HG03457 (cell line): ENCODE measurements around the gene ALPK3.

Experiments used
- ATAC-seq: cut with Tn5 transposase; IDR thresholded peaks from one replicate; pipeline ENCODE4 v1.9.1; 2021; ENCODE audit warnings: moderate number of reproducible peaks; ENCODE audit not compliant: unreplicated experiment

ALPK3 gene

DNA sequence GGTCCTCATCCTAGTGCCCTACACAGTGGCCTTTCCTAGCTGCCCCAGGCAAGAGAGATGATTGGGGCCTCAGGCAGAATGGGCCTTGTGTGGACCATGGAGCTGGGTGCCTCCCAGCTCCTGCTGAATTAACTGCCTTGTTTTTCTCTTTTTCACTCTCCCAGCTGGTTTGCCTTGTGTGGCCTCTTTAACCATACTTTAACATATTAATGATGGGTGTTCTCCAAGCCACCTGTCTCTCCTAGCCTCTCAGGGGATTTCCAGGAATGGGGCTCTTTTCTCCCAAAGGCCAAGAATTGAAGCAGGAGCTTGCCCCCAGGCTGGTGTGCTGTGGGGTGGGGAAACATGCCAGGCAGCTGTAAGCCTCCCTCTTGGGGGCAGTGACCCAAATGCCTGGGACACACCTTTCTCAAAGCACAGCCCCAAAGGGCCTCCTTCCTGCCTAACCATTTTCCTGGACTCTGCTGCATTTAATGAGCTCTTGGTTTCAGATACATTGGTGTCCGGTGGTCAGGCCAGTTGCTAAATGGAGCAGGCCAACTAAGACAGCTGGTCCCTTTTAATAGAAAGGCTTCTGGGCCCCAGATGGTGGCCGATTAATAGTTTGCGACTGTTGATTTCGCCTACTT, 5.6 kb downstream of the ALPK3 start:
- ATAC-seq: no peak

DNA sequence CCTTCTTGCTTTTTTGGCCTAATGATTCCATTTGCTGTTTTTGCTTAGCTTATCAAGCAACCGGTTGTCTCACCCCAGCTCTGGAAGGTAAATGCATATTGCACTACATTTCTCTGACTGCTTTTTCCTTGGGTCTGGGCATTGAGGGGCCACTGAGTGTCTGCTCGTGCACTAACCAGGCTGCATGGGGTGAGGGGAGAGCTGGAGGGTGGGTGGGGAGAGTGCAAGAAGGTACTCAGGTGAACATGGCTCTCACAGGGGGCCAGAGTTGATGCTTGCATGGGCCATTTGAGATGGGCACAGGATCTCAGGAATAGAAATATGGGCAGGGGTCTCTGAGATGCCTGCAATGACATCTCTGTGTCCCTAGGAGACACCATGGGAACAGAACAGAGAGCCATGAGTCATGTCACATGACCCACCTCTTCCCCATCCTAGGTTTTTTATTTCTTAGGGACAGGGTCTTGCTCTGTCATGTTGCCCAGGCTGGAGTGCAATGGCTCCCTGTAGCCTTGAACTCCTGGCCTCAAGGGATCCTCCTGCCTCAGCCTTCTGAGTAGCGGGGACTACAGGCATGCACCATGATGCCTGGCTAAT, 6.2 kb downstream of the ALPK3 start:
- ATAC-seq: no peak

DNA sequence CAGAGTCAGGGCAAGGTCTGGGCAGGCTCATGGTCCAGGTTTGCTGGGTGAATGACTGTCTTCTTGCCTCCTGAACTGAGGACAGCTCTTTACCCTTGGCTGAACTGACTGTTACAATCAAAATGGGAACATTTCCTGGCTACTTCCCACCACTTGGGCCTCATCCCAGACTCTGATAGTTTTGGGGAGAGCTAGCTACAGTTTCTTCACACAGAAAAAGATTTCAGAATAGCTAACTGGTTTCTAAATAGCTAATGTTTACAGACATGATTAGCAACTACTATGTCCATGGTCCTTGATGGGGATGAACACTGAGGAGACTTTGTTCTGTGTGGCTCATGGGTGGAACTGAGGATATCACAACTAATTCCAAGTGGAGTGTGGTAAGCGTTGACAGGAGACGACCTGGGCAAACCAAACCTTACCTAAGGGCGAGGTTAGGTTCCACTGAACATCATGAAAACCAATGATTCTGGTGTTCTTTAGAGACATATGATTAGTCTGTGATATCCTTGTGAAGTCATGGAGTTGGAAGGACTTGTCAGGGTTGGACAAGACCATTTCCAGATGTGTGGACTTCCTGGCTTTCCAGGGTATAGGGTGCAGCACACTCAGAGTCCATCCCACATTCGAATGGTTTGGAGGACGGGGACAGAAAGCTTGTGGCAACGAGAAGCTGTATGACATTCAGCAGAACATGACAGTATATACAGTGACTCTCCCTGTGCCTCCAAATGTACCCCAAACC, 7.3 kb downstream of the ALPK3 start:
- no peak for ATAC-seq

DNA sequence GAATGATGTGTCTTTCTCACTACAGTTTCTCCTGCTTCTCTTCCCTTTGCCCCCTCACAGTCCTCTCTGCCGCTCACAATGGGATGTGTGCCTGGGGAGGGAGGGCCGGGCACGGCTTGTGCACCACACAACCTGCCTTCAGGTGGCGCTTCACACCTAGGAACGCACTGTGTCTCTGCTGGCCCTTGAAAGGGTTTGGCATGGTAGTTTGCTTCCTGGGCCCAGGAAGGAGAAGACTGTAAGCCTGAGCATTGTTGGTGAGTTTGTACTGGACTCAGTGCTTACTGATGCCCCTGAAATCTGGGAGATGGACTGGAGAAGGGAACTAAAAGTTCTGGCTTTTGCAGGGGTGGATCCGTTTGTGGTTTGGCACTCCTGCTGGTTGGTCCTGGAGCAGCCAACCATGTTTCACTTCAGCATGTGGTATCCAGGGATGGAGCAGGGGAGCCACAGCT, 9.2 kb downstream of the ALPK3 start:
- ATAC-seq: no peak

DNA sequence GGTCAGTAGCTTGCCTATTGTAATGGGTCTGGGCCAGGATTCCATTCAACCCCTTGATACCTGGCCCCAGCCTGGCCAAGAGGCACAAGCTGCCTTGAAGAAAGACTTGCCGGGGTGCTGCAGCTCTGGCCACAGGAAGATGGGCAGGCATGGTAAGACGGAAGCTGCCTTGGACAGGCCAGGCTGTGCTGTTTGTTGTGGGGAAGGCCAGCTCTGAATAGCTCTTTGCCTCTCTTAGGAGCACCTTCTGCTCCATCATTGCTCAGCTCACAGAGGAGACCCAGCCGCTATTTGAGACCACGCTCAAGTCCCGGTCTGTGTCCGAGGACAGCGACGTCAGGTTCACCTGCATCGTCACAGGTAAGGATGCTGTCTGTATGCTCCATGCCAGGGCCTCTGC, 10.1 kb downstream of the ALPK3 start:
- no peak for ATAC-seq

DNA sequence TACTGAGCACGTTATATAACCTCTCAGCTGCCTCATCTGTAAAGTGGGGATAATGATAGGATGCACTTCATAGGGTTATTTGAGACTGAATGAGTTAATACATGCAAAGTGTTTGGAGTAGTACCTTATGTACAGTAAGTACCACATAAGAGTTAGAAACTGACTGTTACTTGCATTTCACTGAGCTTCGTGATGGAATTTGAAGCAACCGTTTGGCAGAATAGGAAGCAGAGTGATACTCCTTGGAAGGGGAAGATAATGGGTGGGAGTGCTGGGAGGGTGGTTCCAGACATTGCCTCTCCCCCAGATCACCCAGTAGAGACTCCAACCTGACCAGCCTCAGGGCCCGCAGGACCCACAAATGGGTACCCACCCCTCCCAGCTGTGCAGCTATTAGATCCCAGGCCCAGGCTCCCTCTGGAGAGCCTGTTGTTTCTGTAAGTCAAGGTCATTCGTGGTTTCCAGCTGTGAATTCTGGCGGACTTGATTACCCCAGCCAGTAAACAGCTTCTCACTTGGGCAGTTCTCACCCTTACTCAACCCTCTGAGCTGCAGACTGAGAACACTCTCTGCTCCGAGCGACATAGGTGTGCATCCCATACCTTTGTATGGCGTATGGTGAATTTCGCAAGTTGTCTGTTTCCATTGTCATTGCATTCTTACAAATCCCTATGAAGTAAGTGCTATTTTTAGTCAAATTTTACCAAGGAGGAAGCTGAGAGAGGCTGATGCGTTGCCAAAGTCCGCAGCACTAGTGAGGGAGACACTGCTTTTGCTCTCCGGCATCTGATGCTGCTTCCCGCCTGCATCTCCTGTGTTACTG, 11.1 kb downstream of the ALPK3 start:
- ATAC-seq: no peak

DNA sequence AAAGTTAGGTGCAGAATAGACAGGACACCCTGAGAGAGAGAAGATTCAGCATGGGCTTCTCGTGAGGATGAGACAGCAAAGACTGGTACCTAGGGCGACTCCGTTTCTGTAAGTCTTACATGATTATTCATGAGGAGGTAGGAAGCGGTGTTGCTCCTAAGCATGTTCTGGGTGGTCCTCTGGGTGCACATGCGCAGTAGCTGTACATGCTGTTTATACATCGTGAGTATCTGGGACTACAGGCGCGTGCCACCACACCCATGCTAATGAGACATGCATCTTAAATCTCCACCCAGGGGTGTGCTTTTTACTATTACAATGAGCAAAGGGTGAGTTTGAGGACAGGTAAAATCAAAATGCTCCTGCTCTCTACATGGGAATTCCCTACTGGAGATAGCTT, 12.3 kb downstream of the ALPK3 start:
- ATAC-seq: no peak

DNA sequence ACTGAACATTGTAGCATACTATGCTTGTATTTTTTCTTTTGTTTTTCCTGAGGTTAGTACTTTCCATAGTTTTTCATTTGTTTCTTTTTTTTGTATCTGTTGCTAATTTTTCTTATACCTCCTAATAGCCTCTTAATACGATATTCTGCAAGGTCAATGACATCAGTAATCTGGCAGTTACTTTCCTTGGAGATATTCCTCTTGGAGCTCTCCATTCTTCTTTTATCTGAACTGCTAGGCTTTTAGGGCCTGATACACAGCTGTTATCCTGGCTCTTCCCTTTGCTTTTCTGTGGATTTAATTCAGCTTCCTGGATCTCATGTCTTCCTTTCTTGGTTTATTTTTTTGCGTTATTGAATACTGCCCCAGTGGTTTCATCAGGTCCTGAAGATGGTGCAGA, 12.9 kb downstream of the ALPK3 start:
- no peak for ATAC-seq

DNA sequence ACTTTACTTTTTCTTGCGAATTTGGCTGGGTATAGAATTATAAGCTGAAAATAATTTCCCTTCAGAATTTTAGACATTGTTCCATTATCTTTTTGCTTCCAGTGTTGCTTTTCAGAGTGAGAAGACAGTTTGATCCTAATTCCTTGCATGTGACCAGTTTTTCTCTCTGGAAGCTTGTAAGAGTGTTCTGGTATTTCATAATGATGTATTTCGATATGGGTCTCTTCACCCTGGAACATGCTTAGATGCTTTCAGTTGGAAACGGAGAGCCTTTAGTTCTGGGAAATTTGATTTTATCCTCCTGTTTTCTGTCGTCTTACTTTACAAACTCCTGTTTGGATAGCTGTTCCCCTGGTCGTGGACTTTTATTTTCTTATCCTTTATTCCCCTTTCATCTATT, 13.9 kb downstream of the ALPK3 start:
- no peak for ATAC-seq

DNA sequence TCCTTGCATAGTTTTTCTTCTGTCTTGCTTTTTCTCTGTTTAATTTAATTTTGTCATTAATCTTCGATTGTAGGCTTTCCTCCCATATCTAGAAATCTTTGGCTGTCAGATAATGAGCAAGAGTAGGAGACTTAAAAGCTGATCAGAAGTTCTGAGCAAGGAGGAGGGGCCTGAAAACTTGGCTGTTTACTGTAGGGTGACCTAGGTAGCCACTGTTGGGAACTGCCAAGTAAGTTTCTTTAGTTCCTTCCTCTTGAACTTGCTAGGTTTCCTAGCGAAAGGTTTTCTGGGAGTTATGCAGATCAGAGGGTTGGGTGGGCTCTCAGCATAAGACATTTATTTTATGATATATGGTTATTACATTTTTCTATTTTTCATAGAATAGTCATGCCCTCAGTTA, 14.5 kb downstream of the ALPK3 start:
- ATAC-seq: no peak

DNA sequence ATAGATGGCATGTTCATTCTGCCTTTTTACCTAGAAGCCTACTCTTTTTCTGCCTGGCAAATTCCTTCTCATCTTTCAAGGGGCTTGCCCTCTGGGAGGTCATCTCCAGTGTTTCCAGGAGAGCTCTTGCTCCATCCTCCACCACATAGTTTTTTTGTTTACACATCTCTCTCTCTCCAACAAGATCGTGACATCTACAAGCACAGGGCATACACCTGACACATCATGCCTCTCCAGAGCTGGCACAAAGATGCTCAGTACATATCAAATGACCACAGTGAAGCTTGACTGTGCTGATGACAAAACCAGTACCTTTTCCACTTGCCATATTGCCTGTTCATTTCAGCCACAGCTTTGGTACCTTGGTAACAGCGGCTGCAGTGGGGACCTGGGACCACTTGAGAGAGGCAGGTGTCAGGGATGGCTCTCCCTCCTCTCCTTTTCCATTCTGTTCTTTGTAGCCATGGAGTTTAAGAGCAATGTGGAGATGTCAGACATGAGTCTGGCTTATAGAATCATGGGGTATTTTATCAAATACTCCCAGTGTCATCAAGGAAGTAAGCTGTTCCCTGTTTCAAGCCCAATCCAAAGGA, 15.4 kb downstream of the ALPK3 start:
- ATAC-seq: no peak

DNA sequence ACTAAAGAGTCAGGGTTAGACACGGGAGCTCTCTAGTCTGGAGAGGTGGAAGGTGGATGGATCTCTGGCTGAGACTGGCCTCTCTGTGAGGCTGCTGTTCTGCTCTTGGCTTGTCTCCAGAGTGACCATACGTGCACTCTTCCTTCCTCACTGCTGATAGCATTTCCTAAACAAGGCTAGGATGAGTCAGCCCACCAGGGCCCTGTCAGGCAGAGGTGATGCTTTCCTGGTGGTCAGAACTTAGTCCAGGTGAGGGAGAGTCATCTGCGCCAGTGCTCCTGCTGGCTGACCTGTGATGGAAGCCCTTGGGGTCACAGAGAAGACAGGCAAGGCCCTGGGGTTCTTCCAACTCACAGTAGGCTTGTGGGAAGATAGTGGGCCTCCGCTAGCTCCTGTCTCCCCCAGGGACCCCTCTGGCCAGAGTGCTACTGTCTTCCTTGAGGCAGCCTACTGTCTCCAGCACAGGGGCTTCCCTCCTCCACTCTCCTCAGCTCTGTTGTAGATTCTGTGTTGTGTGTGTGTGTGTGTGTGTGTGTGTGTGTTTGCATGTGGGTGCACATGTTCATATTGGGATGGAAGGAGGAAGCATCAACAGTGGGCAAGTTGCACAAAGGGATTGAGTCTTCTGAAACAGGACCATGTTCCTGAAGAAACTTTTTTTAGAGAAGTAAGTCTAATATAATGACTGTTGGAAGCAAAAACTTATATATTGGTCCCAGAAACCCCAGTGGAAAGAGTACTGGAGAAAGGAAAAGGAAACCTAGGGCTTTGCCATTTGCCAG, 16.5 kb downstream of the ALPK3 start:
- ATAC-seq: no peak

DNA sequence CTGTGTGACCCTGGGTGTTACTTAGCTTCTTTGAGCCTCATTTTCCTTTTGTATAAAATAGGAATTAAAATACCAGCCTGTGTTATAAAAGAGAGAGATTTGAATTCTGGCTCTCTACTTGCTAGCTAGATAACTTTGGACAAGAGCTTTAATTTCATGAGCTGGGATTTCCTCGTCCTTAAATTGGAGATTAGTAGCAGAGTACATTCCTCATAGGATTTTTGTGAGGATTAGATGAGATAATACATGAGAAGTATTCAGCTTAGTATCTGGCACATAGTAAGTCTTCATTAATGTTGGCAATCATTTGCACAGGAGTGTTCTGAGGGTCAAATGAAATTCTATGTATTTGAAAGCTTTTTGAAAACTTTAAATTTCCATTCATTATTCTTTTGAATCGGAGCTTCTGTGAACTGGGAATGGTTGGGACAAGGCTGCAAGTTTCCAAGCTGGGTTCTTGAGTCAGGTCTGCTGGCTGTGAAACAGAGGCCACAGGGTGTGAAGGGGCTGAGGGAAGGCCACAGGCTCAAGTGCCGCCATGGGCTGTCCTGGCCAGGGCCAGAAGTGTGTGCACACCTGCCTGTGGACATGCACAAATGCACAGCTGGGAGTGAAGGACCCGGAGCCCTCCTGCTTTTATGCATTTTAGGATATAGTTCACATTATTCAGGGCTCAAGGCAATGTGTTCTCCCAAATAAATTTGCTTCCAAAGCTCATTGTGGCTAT, 17.2 kb downstream of the ALPK3 start:
- ATAC-seq: no peak

DNA sequence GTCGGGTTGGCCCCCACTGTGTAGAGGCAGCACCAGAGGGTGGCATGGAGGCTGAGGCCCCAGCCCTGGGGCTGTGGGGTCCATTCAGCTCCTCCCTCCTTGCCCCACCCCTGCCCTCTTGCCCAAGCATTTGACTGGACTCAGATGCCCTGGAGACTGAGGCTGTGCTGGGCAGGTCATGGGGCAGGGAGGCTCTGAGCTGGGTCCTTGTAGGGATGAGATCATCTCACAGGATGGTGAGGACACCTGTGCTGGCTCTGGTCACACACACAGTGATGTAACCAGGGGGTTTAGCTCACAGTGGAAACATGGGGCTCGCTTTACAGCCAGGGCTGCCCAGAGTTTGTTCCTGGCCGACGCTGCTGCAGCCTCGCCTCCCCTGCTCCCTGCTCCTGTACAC, 17.8 kb downstream of the ALPK3 start:
- ATAC-seq: no peak

DNA sequence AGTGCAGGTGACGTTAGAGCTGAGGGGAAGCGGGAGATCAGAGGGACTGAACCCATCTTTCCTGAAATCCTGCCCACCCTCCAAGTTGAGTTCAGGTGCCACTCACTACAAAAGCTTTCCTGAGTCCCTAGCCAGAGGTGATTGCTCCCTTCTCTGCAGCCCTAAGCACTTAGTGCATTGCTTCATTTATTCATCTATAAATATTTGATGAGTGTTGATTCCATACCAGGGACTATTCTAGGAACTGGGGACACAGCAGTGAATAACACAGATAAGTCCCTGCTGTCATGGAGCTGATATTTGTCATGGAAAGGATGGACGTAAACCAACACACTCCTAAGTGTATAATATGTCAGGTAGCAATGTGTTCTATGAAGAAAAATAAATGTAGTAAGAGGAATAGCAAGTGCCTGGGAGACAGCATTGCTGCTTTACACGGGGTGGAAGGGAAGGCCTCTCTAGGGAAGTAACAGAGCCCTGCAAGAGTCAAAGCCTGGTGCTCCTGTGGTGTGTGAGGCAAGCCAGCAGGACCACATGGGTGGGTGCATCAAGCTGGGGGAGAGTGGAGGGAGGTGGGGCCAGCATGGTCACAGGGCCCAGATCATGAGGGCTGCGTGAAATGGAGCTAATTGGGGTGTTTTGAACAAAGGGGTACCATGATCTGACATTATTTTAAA, 18.6 kb downstream of the ALPK3 start:
- ATAC-seq: no peak

DNA sequence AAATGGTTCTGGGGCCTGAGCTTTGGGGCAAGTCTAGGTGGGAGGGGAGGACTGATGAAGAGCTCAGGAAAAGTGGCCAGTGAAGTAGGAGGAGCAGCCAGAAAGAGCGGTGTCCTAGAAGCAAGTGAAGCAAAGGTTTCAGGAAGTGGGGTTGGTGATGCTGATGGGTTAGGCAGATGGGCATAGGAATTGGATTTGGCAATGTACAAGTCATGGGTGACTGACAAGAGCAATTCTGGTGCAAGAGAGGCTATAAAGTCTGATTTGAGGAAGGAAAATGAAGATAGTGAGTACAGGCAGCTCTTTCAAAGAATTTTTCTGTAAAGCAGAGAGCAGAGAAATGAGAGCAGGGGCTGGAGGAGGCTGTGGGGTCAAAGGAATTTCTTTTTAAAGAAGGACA, 19.7 kb downstream of the ALPK3 start:
- ATAC-seq: no peak

DNA sequence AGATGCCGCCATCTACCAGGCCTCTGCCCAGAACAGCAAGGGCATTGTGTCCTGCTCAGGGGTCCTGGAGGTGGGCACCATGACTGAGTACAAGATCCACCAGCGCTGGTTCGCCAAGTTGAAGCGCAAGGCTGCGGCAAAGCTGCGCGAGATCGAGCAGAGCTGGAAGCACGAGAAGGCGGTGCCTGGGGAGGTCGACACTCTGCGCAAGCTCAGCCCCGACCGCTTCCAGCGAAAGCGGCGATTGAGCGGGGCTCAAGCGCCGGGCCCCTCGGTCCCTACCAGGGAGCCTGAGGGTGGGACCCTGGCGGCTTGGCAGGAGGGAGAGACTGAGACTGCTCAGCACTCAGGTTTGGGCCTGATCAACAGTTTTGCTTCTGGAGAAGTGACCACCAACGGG, 22.6 kb downstream of the ALPK3 start:
- no peak for ATAC-seq

DNA sequence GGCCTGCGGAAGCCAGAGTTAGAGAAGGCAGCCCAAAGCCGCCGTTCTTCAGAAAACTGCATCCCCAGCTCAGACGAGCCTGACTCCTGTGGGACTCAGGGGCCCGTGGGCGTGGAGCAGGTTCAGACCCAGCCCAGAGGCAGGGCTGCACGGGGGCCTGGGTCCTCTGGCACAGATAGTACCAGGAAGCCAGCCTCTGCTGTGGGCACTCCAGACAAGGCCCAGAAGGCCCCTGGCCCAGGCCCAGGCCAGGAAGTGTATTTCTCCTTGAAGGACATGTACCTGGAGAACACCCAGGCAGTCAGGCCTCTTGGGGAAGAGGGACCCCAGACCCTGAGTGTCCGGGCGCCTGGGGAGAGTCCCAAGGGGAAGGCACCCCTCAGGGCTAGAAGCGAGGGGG, 23.1 kb downstream of the ALPK3 start:
- ATAC-seq: no peak

DNA sequence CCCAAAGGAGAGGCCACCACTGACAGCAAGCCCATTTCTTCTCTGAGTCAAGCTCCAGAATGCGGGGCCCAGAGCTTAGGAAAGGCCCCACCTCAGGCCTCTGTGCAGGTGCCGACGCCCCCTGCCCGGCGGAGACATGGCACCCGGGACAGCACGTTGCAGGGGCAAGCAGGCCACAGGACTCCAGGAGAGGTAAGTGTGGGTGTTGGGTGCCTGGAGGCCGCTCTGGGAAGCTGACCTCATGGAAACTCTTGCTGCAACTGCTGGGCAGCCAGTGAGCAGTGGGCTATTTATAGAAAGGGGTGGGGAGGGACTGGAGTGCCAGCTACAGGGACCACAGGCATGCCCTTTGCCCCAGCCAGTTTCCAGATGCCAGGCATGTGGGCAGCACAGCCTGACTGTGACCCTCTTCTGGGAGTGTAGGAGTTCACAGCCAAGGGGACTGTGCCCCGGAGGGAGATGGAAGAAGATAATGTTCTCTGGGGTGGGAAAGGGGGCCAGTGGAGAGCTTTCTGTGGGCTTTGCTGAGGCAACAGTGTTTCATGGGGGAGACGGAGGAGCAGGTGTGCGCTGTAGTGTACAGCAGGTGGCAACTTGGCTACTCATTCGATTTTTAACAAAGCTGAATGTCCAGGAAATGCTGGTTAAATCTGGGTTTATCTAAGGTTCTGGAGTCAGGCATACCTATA, 23.7 kb downstream of the ALPK3 start:
- no peak for ATAC-seq
